Tibial nerve (tissue), 4 donors: Measurements from ENCODE around the gene ATP6V1F. TPM values are rescaled to one million over a fixed set of nuclear protein-coding genes. Genes with fewer than 3 reads are reported as not detected.

ENCODE experiments used
- DNase-seq, 2 donors: peaks; one replicate each; pipeline ENCODE4 v3.0.0-alpha.2; 2019; ENCODE audit warnings: low spot score in 2 of 2
- H3K27ac ChIP-seq, 4 donors: fragments of 200-600 bp; sonication (generic) in 3 of 4; one replicate each; pipeline ENCODE4 v1.5.1; 2017 to 2019; ENCODE audit warnings: mild to moderate bottlenecking in 1 of 4
- H3K27me3 ChIP-seq, 2 donors: fragments of 200-600 bp; sonication (generic) in 1 of 2; one replicate each; pipeline versions ENCODE4 v1.5.1 to v1.6.0; 2017 to 2019
- H3K36me3 ChIP-seq, 3 donors: fragments of 200-600 bp; sonication (generic); one replicate each; pipeline ENCODE4 v1.5.1; 2018 to 2019
- H3K4me1 ChIP-seq, 4 donors: fragments of 200-600 bp; sonication (generic) in 3 of 4; one replicate each; pipeline ENCODE4 v1.5.1; 2017 to 2019
- H3K4me3 ChIP-seq, 4 donors: fragments of 200-600 bp; sonication (generic) in 3 of 4; one replicate each; pipeline ENCODE4 v1.5.1; 2017 to 2019; ENCODE audit warnings: mild to moderate bottlenecking in 1 of 4, moderate library complexity in 1 of 4
- H3K9me3 ChIP-seq, 4 donors: fragments of 200-600 bp; sonication (generic) in 3 of 4; one replicate each; pipeline ENCODE4 v1.5.1; 2017 to 2019
- EP300 ChIP-seq, 2 donors: sonication (generic); formaldehyde crosslinking; IDR thresholded peaks; one replicate each; pipeline ENCODE4 v1.6.1; 2017; ENCODE audit warnings: antibody characterized with exemption in 2 of 2, mild to moderate bottlenecking in 1 of 2
- POLR2A ChIP-seq, 2 donors: fragments of 450-650 bp; IDR thresholded peaks; one replicate each; pipeline ENCODE4 v1.6.1; 2017; ENCODE audit warnings: antibody characterized with exemption in 2 of 2, mild to moderate bottlenecking in 2 of 2, moderate library complexity in 2 of 2
- WGBS, 2 donors: methylation state at CpG; one replicate each; pipeline ENCODE4 v1.1.5; 2018; 5-methylcytosine and 5-hydroxymethylcytosine counted together
- total RNA-seq, 4 donors: library from RNA; depleted of rRNA; stranded (reverse); fragments of >200 nt; gene quantifications; one replicate each; pipeline ENCODE4 v1.1.0, GENCODE V29; 2016
- TF ChIP-seq, protein P1 (sequence below), 5 experiments: fragments of 200-600 bp in 3 of 5; fragments of 450-650 bp in 2 of 5; sonication (generic) in 3 of 5; IDR thresholded peaks; one replicate each; pipeline ENCODE4 v1.5.1; 2016 to 2019; ENCODE audit warnings: antibody characterized with exemption in 5 of 5, mild to moderate bottlenecking in 3 of 5, moderate library complexity in 2 of 5

The ATP6V1F gene
- total RNA-seq, 4 donors from 2014 or later: 57.9 to 122 (median 75.4) TPM

DNA sequence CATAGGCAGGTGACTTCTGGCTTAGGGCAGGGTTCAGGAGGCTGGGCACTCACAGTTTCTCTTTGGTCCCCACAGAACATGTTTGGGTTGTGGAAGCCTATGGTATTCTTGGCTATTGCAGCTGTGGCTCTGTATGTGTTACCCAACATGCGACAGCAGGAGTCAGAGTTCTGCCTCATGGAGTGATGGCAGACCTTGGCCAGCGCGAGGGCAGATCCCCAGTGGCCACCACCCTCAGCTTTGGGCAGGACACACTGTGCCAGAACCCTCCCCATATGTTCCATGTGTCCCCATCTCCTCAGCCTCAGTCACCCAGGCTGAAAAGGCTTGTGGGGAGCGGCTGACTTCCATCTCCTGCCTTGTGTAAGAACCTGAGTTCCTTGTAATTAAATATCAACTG is 40.9 kb upstream of the ATP6V1F start:
- no peak overlapping the region for H3K4me3 ChIP-seq
- TF ChIP-seq POLR2A (IDR thresholded peaks at IDR 0.05) (no peak), EP300 (IDR thresholded peaks at IDR 0.05) (no peak)
- TF ChIP-seq, protein P1, sequence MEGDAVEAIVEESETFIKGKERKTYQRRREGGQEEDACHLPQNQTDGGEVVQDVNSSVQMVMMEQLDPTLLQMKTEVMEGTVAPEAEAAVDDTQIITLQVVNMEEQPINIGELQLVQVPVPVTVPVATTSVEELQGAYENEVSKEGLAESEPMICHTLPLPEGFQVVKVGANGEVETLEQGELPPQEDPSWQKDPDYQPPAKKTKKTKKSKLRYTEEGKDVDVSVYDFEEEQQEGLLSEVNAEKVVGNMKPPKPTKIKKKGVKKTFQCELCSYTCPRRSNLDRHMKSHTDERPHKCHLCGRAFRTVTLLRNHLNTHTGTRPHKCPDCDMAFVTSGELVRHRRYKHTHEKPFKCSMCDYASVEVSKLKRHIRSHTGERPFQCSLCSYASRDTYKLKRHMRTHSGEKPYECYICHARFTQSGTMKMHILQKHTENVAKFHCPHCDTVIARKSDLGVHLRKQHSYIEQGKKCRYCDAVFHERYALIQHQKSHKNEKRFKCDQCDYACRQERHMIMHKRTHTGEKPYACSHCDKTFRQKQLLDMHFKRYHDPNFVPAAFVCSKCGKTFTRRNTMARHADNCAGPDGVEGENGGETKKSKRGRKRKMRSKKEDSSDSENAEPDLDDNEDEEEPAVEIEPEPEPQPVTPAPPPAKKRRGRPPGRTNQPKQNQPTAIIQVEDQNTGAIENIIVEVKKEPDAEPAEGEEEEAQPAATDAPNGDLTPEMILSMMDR (IDR thresholded peaks at IDR 0.05): no peak
- DNase-seq: no peak
- H3K9me3 ChIP-seq: no peaks in the 10 kb centered on the region
- H3K27me3 ChIP-seq: no peaks in the 10 kb centered on the region
- no peaks in the 10 kb centered on the region for H3K4me1 ChIP-seq
- 89 to 97% methylated on average over 4 of the region's 4 CpGs for WGBS, 2 donors
- H3K27ac ChIP-seq: no peak overlapping the region
- no peaks in the 10 kb centered on the region for H3K36me3 ChIP-seq

DNA sequence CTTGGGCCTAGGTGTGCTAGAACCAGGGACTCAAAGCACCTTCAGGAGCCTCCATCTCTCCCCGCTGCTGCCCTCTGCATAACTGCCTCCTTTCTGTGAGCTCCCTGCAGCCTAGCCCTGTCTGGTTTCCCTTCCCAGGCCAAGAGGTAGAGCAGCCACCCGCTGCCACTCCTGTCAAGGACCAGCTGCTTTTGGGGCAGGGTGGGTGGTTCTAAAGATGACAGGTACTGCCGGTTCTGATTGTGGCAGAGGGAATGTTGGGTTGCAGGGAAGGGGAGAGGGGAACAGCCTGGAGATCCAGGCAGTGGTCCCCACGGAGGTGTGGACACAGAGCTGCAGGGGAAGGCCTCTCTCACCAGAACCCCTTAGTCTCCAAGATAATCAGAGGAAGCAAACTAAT is 36.1 kb upstream of the ATP6V1F start:
- Histone ChIP-seq H3K27me3 (peaks cover 0 to 22% of the 10 kb centered on the region in 2 donors), H3K27ac (no peak overlapping the region), H3K4me3 (no peak overlapping the region), H3K36me3 (no peaks in the 10 kb centered on the region), H3K4me1 (peaks cover 0 to 18% (median 12%) of the 10 kb centered on the region in 4 donors), H3K9me3 (no peaks in the 10 kb centered on the region)
- WGBS, 2 donors: 70 to 86% methylated on average over 4 of the region's 4 CpGs
- TF ChIP-seq, protein P1 (IDR thresholded peaks at IDR 0.05): no peak
- TF ChIP-seq POLR2A (IDR thresholded peaks at IDR 0.05) (no peak), EP300 (IDR thresholded peaks at IDR 0.05) (no peak)
- no peak for DNase-seq

DNA sequence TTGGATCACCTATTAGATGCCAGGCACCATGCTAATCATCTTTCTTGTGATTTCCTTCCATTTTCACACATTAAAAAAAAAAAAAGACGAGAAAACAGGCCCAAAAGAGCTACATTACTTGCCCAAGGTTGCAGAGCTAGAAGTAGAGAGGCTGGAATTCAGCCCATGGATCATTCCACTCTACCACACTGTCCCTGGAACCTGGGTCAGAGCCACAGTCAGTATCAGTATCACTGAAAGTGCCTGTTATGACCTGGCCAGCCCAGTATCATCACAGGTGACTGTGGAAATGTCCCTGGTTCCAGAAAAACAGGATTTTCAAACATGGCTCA is 35.8 kb upstream of the ATP6V1F start:
- 72 to 92% methylated on average over 1 of the region's 1 CpG for WGBS, 2 donors
- H3K27me3 ChIP-seq: peaks cover 0 to 25% of the 10 kb centered on the region in 2 donors
- H3K9me3 ChIP-seq: no peaks in the 10 kb centered on the region
- no peak overlapping the region for H3K4me3 ChIP-seq
- TF ChIP-seq EP300 (IDR thresholded peaks at IDR 0.05) (no peak), POLR2A (IDR thresholded peaks at IDR 0.05) (no peak)
- TF ChIP-seq, protein P1 (IDR thresholded peaks at IDR 0.05): no peak
- H3K36me3 ChIP-seq: no peaks in the 10 kb centered on the region
- no peak for DNase-seq
- peaks cover 0 to 22% (median 14%) of the 10 kb centered on the region in 4 donors for H3K4me1 ChIP-seq
- H3K27ac ChIP-seq: peak overlapping the region in 1 of 4 donors; percentile 36

DNA sequence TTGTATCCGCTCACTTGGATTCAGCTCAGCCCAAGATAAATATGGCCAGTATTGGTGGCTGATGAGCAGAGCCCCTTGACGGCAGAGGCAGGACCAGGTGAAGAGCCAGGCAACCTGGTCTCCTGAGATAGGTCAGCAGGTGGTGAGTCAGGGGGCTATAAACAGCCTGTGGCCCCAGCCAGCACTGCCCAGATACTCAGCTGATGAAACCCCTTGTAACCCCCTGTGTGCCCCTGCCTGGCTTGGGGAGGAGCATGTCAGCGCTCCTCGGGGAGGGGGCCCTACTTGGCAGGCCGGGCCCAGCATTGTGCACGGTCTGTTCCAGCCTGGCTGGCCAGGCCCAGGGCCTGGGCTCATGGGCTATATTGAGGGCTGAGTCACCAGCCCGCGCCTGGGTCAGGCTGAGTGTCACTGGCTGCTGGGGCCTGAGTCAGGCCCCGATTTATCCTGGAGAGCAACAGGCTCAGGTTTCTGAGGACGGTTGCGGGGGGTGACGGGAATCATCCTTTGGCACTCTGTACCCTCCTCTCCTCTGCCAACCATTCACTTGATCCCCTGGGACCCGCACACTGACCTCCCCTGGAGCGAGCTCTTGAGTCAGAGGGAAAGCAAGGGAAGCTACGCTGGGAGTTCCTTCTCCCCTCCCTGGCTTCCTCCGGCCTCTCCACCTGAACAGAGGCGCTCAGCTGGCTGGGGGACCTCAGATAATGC is 35.3 kb upstream of the ATP6V1F start:
- WGBS, 2 donors: 71 to 84% methylated on average over 8 to 17 of the region's 17 CpGs
- no peak for TF ChIP-seq EP300 (IDR thresholded peaks at IDR 0.05)
- TF ChIP-seq POLR2A (IDR thresholded peaks at IDR 0.05): no peak
- TF ChIP-seq, protein P1 (IDR thresholded peaks at IDR 0.05): no peak
- Histone ChIP-seq H3K27me3 (peaks cover 0 to 31% of the 10 kb centered on the region in 2 donors), H3K9me3 (no peaks in the 10 kb centered on the region), H3K27ac (peak overlapping the region in 1 of 4 donors; percentile 36), H3K4me3 (no peak overlapping the region), H3K4me1 (peaks cover 0 to 27% (median 18%) of the 10 kb centered on the region in 4 donors), H3K36me3 (no peaks in the 10 kb centered on the region)
- DNase-seq: no peak

DNA sequence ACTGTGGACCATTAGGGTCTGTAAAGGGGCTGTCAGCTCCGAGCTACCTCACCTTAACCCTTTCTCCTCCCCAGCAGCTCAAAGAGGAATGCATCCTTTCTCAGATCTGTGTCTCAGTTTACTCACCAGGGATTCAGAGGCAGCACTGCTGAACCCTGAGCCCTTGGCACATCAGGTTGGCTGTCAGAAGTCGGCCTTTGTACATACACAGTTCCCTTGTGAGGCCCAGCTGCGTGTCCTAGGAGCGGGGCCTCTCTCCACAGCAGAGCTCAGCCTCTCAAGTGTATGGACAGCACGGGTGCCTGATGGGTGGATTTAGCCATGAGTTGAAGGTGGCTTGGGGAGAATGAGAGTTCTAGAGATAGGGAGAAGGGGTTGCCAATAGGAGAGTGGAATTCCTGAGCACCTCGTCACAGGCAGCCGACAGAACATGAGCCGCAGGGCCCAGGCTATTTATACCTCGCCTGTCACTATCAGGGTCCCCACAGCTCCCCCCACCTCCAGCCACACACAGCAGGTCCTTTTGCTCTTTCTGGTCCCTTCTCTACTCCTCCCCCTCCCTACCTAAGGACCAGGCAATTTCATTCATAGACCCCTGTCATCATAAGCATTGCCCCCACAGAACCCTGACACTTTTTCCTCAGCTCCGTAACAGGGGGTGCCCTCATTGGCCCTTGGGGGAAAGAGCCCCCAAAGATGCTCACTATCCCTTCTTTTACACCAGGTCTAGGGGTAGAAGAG is 34.5 kb upstream of the ATP6V1F start:
- no peak for DNase-seq
- no peak overlapping the region for H3K4me3 ChIP-seq
- WGBS, 2 donors: 76 to 79% methylated on average over 10 of the region's 10 CpGs
- TF ChIP-seq EP300 (IDR thresholded peaks at IDR 0.05) (no peak), POLR2A (IDR thresholded peaks at IDR 0.05) (no peak)
- TF ChIP-seq, protein P1 (IDR thresholded peaks at IDR 0.05): no peak
- peaks cover 0 to 35% of the 10 kb centered on the region in 2 donors for H3K27me3 ChIP-seq
- H3K27ac ChIP-seq: no peak overlapping the region
- H3K4me1 ChIP-seq: peaks cover 0 to 34% (median 25%) of the 10 kb centered on the region in 4 donors
- H3K36me3 ChIP-seq: no peaks in the 10 kb centered on the region
- H3K9me3 ChIP-seq: no peaks in the 10 kb centered on the region
